Endothelial cell (in vitro differentiated cells): ENCODE results near the gene ALDH1A1. TPM values are rescaled to one million over a fixed set of nuclear protein-coding genes. Genes with fewer than 3 reads are reported as not detected.

Source experiments
- DNase-seq: peaks from one replicate; pipeline ENCODE4 v3.0.0; 2021; ENCODE audit warnings: low spot score
- H3K27ac Mint-ChIP-seq: one replicate; pipeline ENCODE4 v1.8.0; 2021; ENCODE audit warnings: mixed read lengths, inconsistent platforms; ENCODE audit not compliant: unreplicated experiment
- H3K27me3 Mint-ChIP-seq: one replicate; pipeline ENCODE4 v1.8.0; 2021; ENCODE audit warnings: mild to moderate bottlenecking, moderate library complexity, mixed read lengths, inconsistent platforms; ENCODE audit not compliant: unreplicated experiment
- H3K36me3 Mint-ChIP-seq: one replicate; pipeline ENCODE4 v1.8.0; 2021; ENCODE audit warnings: mild to moderate bottlenecking, low read depth, mixed read lengths, inconsistent platforms; ENCODE audit not compliant: unreplicated experiment
- H3K4me1 Mint-ChIP-seq: one replicate; pipeline ENCODE4 v1.8.0; 2021; ENCODE audit warnings: mild to moderate bottlenecking, mixed read lengths, inconsistent platforms; ENCODE audit not compliant: unreplicated experiment
- H3K4me3 Mint-ChIP-seq: one replicate; pipeline ENCODE4 v1.8.0; 2021; ENCODE audit warnings: mild to moderate bottlenecking, mixed read lengths, inconsistent platforms; ENCODE audit not compliant: unreplicated experiment
- H3K9me3 Mint-ChIP-seq: one replicate; pipeline ENCODE4 v1.8.0; 2021; ENCODE audit warnings: mixed read lengths, inconsistent platforms; ENCODE audit not compliant: unreplicated experiment
- CTCF ChIP-seq: fragments of 200-600 bp; sonication (generic); IDR thresholded peaks from one replicate; pipeline ENCODE4 v1.5.0; 2021; ENCODE audit warnings: antibody characterized with exemption; ENCODE audit not compliant: unreplicated experiment
- total RNA-seq: library from RNA; stranded (reverse); fragmentation: NEBNext Ultra II Directional; extraction: Animal tissue kit (Norgen Biotek cat#: 25700); gene quantifications from one replicate; pipeline ENCODE4 v1.2.1, GENCODE V29; 2021; ENCODE audit not compliant: unreplicated experiment

Gene ALDH1A1
- total RNA-seq, 1 donor from 2014 or later = 7.0 TPM

GRCh38 chr9:72896439-72896838 lies 56.4 kb downstream of the ALDH1A1 start:
- Mint-ChIP-seq H3K27me3 (peaks cover 1% of the 10 kb centered on the region), H3K27ac (no peak overlapping the region), H3K36me3 (no peaks in the 10 kb centered on the region), H3K4me3 (no peak overlapping the region), H3K4me1 (no peaks in the 10 kb centered on the region), H3K9me3 (no peaks in the 10 kb centered on the region)
- no peak for TF ChIP-seq CTCF
- no peak for DNase-seq

- peaks cover 1% of the 10 kb centered on the region for H3K27me3 Mint-ChIP-seq
- H3K4me1 Mint-ChIP-seq = no peaks in the 10 kb centered on the region
- no peak for DNase-seq
- no peak overlapping the region for H3K27ac Mint-ChIP-seq
- no peaks in the 10 kb centered on the region for H3K9me3 Mint-ChIP-seq
- TF ChIP-seq CTCF = no peak
- H3K4me3 Mint-ChIP-seq = no peak overlapping the region
- H3K36me3 Mint-ChIP-seq = no peaks in the 10 kb centered on the region
These were observed 57.7 kb downstream of the ALDH1A1 start for GRCh38 chr9:72895122-72895521.

- H3K27ac Mint-ChIP-seq = no peak overlapping the region
- TF ChIP-seq CTCF = no peak
- H3K4me1 Mint-ChIP-seq = no peaks in the 10 kb centered on the region
- H3K36me3 Mint-ChIP-seq = no peaks in the 10 kb centered on the region
- no peak overlapping the region for H3K4me3 Mint-ChIP-seq
- DNase-seq = no peak
- peaks cover 1% of the 10 kb centered on the region for H3K27me3 Mint-ChIP-seq
- H3K9me3 Mint-ChIP-seq = no peaks in the 10 kb centered on the region
These were observed 58.5 kb downstream of the ALDH1A1 start for GRCh38 chr9:72894342-72894741.

- Mint-ChIP-seq H3K27me3 (peaks cover 1% of the 10 kb centered on the region), H3K4me1 (no peaks in the 10 kb centered on the region), H3K9me3 (no peaks in the 10 kb centered on the region), H3K27ac (no peak overlapping the region), H3K36me3 (no peaks in the 10 kb centered on the region), H3K4me3 (no peak overlapping the region)
- no peak for TF ChIP-seq CTCF
- DNase-seq = no peak
These were observed 59.4 kb downstream of the ALDH1A1 start for GRCh38 chr9:72893437-72893836.

GRCh38 chr9:72891043-72891442 lies 61.8 kb downstream of the ALDH1A1 start:
- TF ChIP-seq CTCF = no peak
- DNase-seq = no peak
- Mint-ChIP-seq H3K9me3 (no peaks in the 10 kb centered on the region), H3K27ac (no peak overlapping the region), H3K4me3 (no peak overlapping the region), H3K36me3 (no peaks in the 10 kb centered on the region), H3K27me3 (peaks cover 1% of the 10 kb centered on the region), H3K4me1 (no peaks in the 10 kb centered on the region)
